Nephron (organoid): ENCODE measurements around the gene KIAA0232.

Experiments used
- H3K27ac Mint-ChIP-seq, 3 experiments: 2 replicates each; pipeline ENCODE4 v1.8.0; 2020; ENCODE audit warnings: mixed read lengths in 3 of 3, mild to moderate bottlenecking in 2 of 3, moderate library complexity in 1 of 3
- H3K27me3 Mint-ChIP-seq: 2 replicates; pipeline ENCODE4 v1.8.0; 2021; ENCODE audit warnings: low read depth, mild to moderate bottlenecking, moderate library complexity, mixed read lengths
- H3K36me3 Mint-ChIP-seq: 2 replicates; pipeline ENCODE4 v1.8.0; 2020; ENCODE audit warnings: low read depth, mixed read lengths
- H3K4me1 Mint-ChIP-seq: 2 replicates; pipeline ENCODE4 v1.8.0; 2020; ENCODE audit warnings: mixed read lengths
- H3K4me3 Mint-ChIP-seq, 3 experiments: 2 replicates each; pipeline ENCODE4 v1.8.0; 2020; ENCODE audit warnings: mild to moderate bottlenecking in 3 of 3, mixed read lengths in 3 of 3, moderate library complexity in 2 of 3
- H3K9me3 Mint-ChIP-seq: 2 replicates; pipeline ENCODE4 v1.8.0; 2020; ENCODE audit warnings: mixed read lengths
- CTCF ChIP-seq, 3 experiments: fragments of 200-600 bp; sonication (generic); IDR thresholded peaks; one replicate each; pipeline ENCODE4 v1.5.0; 2021; ENCODE audit warnings: antibody characterized with exemption in 3 of 3; ENCODE audit not compliant: unreplicated experiment in 3 of 3

Gene KIAA0232

DNA sequence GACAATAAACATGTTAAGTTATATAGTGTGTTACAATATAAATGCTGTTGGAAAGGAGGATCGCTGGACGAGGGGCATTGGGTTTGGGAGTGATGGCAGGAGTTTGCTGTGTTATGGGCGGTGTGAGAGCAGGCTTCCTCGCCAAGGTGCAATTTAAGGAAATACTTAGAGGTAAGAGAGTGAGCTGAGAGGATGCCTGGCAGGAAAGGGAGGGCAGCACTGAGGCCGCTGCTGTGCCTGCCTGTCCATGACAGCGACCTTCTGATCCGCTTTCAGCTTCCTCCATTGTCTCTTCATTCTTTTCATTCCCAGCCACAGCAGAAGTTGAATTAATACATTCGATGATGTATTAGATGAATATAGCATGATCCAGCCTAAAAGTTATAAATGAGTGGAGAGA, 85.9 kb downstream of the KIAA0232 start:
- H3K27me3 Mint-ChIP-seq = no peaks in the 10 kb centered on the region
- no peak for TF ChIP-seq CTCF (IDR thresholded peaks at IDR 0.05; ENCODE audit: unreplicated experiment in 3 of 3)

GRCh38 chr4:6869944-6870343, 87.4 kb downstream of the KIAA0232 start:
- H3K36me3 Mint-ChIP-seq = peaks cover 57% of the 10 kb centered on the region
- H3K9me3 Mint-ChIP-seq = no peaks in the 10 kb centered on the region
- H3K27me3 Mint-ChIP-seq = no peaks in the 10 kb centered on the region
- TF ChIP-seq CTCF (IDR thresholded peaks at IDR 0.05; ENCODE audit: unreplicated experiment in 3 of 3) = no peak
- no peak overlapping the region for H3K27ac Mint-ChIP-seq
- H3K4me3 Mint-ChIP-seq = no peak overlapping the region
- H3K4me1 Mint-ChIP-seq = no peaks in the 10 kb centered on the region

More for the DNA sequence above, 85.9 kb downstream of the KIAA0232 start:
- Mint-ChIP-seq H3K9me3 (no peaks in the 10 kb centered on the region), H3K36me3 (peaks cover 62% of the 10 kb centered on the region), H3K27ac (no peak overlapping the region), H3K4me3 (no peak overlapping the region), H3K4me1 (no peaks in the 10 kb centered on the region)

- H3K27ac Mint-ChIP-seq = no peak overlapping the region
- H3K27me3 Mint-ChIP-seq = no peaks in the 10 kb centered on the region
- H3K4me3 Mint-ChIP-seq = no peak overlapping the region
- no peaks in the 10 kb centered on the region for H3K9me3 Mint-ChIP-seq
- no peak for TF ChIP-seq CTCF (IDR thresholded peaks at IDR 0.05; ENCODE audit: unreplicated experiment in 3 of 3)
- H3K36me3 Mint-ChIP-seq = peaks cover 57% of the 10 kb centered on the region
- no peaks in the 10 kb centered on the region for H3K4me1 Mint-ChIP-seq
These were observed 90.8 kb downstream of the KIAA0232 start for GRCh38 chr4:6873291-6873690.

GRCh38 chr4:6873792-6874461, 91.4 kb downstream of the KIAA0232 start:
- Mint-ChIP-seq H3K4me1 (no peaks in the 10 kb centered on the region), H3K9me3 (no peaks in the 10 kb centered on the region), H3K36me3 (peaks cover 57% of the 10 kb centered on the region), H3K27me3 (no peaks in the 10 kb centered on the region), H3K27ac (no peak overlapping the region), H3K4me3 (no peak overlapping the region)
- TF ChIP-seq CTCF (IDR thresholded peaks at IDR 0.05; ENCODE audit: unreplicated experiment in 3 of 3) = peak; percentile 66 to 70 (median 67)

- no peaks in the 10 kb centered on the region for H3K9me3 Mint-ChIP-seq
- TF ChIP-seq CTCF (IDR thresholded peaks at IDR 0.05; ENCODE audit: unreplicated experiment in 3 of 3) = no peak
- no peaks in the 10 kb centered on the region for H3K4me1 Mint-ChIP-seq
- no peak overlapping the region for H3K27ac Mint-ChIP-seq
- no peaks in the 10 kb centered on the region for H3K27me3 Mint-ChIP-seq
- peaks cover 63% of the 10 kb centered on the region for H3K36me3 Mint-ChIP-seq
- no peak overlapping the region for H3K4me3 Mint-ChIP-seq
These were observed 92.5 kb downstream of the KIAA0232 start for GRCh38 chr4:6874981-6875380.

DNA sequence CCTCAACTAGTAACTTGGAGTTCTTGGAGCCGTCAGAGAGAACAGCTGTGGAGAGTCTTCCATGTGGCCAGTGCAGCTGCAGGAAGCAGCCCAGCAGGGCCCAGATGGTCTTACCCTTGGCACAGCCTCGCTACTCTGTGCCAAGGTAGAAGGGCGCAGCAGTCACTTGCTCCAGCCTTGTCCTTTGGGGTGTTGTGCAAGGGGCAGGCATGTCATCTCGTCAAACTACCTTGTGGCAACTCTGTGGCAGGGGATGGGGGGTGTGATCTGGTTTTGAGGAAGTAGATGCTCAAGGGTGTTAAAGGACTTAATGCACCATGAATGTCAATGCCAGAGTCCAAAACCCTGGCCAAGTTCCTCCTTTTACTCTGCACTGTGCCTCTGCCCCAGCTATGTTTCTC, 92.9 kb downstream of the KIAA0232 start:
- Mint-ChIP-seq H3K4me1 (no peaks in the 10 kb centered on the region), H3K27me3 (no peaks in the 10 kb centered on the region), H3K4me3 (no peak overlapping the region), H3K9me3 (no peaks in the 10 kb centered on the region), H3K27ac (no peak overlapping the region), H3K36me3 (peaks cover 67% of the 10 kb centered on the region)
- no peak for TF ChIP-seq CTCF (IDR thresholded peaks at IDR 0.05; ENCODE audit: unreplicated experiment in 3 of 3)
